Hepatocyte (in vitro differentiated cells): ENCODE data around the gene SLC6A3. TPM values are rescaled to one million over a fixed set of nuclear protein-coding genes. Genes with fewer than 3 reads are reported as not detected.
A peak's percentile ranks its signal among the peaks of the same experiment; 100 is the strongest.

Source experiments
- DNase-seq: peaks from one replicate; pipeline ENCODE4 v3.0.0-alpha.2; 2016; ENCODE audit warnings: low spot score
- H2AFZ ChIP-seq: fragments of 200-600 bp; sonication (generic); 2 replicates; pipeline ENCODE4 v1.6.0; 2016; ENCODE audit warnings: antibody characterized with exemption, mild to moderate bottlenecking
- H3K27ac ChIP-seq: fragments of 200-600 bp; sonication (generic); 2 replicates; pipeline ENCODE4 v1.5.1; 2016; ENCODE audit warnings: mild to moderate bottlenecking
- H3K27me3 ChIP-seq: fragments of 200-600 bp; sonication (generic); 2 replicates; pipeline ENCODE4 v1.6.1; 2016
- H3K36me3 ChIP-seq: fragments of 200-600 bp; sonication (generic); replicated peaks from 2 replicates; pipeline ENCODE4 v1.5.1; 2016; ENCODE audit warnings: low read depth; ENCODE audit not compliant: insufficient read depth
- H3K4me1 ChIP-seq: fragments of 200-600 bp; sonication (generic); 2 replicates; pipeline ENCODE4 v1.5.1; 2016; ENCODE audit warnings: mild to moderate bottlenecking, moderate library complexity; ENCODE audit not compliant: insufficient read depth
- H3K4me2 ChIP-seq: fragments of 200-600 bp; sonication (generic); 2 replicates; pipeline ENCODE4 v1.6.0; 2016
- H3K4me3 ChIP-seq: fragments of 200-600 bp; sonication (generic); 2 replicates; pipeline ENCODE4 v1.5.1; 2016; ENCODE audit warnings: mild to moderate bottlenecking
- H3K79me2 ChIP-seq: fragments of 200-600 bp; sonication (generic); 2 replicates; pipeline ENCODE4 v1.6.0; 2017; ENCODE audit warnings: mild to moderate bottlenecking
- H3K9me2 ChIP-seq: fragments of 200-600 bp; sonication (generic); replicated peaks from 2 replicates; pipeline ENCODE4 v1.6.0; 2017; ENCODE audit warnings: mild to moderate bottlenecking; ENCODE audit not compliant: insufficient read depth
- H3K9me3 ChIP-seq: fragments of 200-600 bp; sonication (generic); 2 replicates; pipeline ENCODE4 v1.5.1; 2016; ENCODE audit warnings: low read depth, mild to moderate bottlenecking
- H4K20me1 ChIP-seq: fragments of 200-600 bp; sonication (generic); 2 replicates; pipeline ENCODE4 v1.6.0; 2016; ENCODE audit warnings: mild to moderate bottlenecking; ENCODE audit not compliant: insufficient read depth, poor library complexity, severe bottlenecking
- EZH2 ChIP-seq: fragments of 200-600 bp; sonication (generic); IDR thresholded peaks from 2 replicates; pipeline ENCODE4 v1.6.1; 2016; ENCODE audit warnings: antibody characterized with exemption, mild to moderate bottlenecking, borderline replicate concordance
- EZH2phosphoT487 ChIP-seq: fragments of 200-600 bp; sonication (generic); IDR thresholded peaks from one replicate; pipeline ENCODE4 v1.6.1; 2018; ENCODE audit warnings: antibody characterized with exemption, mild to moderate bottlenecking, low read depth, moderate library complexity; ENCODE audit not compliant: unreplicated experiment, severe bottlenecking
- WGBS: methylation state at CpG from one replicate; pipeline ENCODE4 v1.1.6; 2016; ENCODE audit warnings: low lambda C conversion rate; ENCODE audit errors: missing lambda C conversion rate; 5-methylcytosine and 5-hydroxymethylcytosine counted together
- polyA plus RNA-seq: library from polyadenylated mRNA; unstranded; fragments of >200 nt; fragmentation: Nextera tagmentation; extraction: Ambion mirVana; gene quantifications from 2 replicates; pipeline ENCODE4 v1.2.1, GENCODE V29; 2016
- total RNA-seq: library from RNA; depleted of rRNA; stranded (reverse); fragments of >200 nt; gene quantifications from 2 replicates; pipeline ENCODE4 v1.2.3, GENCODE V29; 2014
- TF ChIP-seq, protein P1 (sequence below): fragments of 200-600 bp; sonication (generic); IDR thresholded peaks from 2 replicates; pipeline ENCODE4 v1.5.1; 2016; ENCODE audit warnings: antibody characterized with exemption, mild to moderate bottlenecking; ENCODE audit not compliant: poor library complexity

Gene SLC6A3
- total and polyA plus RNA-seq, 2 experiments from 2014 or later, result not detected

GRCh38 chr5:1411099-1411498 is 34.1 kb downstream of the SLC6A3 start:
- Histone ChIP-seq H3K27ac (no peak overlapping the region), H3K9me2 (no peaks in the 10 kb centered on the region), H3K4me1 (no peaks in the 10 kb centered on the region), H3K4me2 (no peak overlapping the region), H3K4me3 (no peak overlapping the region), H4K20me1 (no peaks in the 10 kb centered on the region), H3K79me2 (no peaks in the 10 kb centered on the region), H2AFZ (no peak overlapping the region), H3K36me3 (no peaks in the 10 kb centered on the region), H3K9me3 (no peaks in the 10 kb centered on the region), H3K27me3 (no peaks in the 10 kb centered on the region)
- 91% methylated on average over 22 of the region's 22 CpGs for WGBS
- TF ChIP-seq EZH2phosphoT487 (no peak), EZH2 (no peak)
- TF ChIP-seq, protein P1, sequence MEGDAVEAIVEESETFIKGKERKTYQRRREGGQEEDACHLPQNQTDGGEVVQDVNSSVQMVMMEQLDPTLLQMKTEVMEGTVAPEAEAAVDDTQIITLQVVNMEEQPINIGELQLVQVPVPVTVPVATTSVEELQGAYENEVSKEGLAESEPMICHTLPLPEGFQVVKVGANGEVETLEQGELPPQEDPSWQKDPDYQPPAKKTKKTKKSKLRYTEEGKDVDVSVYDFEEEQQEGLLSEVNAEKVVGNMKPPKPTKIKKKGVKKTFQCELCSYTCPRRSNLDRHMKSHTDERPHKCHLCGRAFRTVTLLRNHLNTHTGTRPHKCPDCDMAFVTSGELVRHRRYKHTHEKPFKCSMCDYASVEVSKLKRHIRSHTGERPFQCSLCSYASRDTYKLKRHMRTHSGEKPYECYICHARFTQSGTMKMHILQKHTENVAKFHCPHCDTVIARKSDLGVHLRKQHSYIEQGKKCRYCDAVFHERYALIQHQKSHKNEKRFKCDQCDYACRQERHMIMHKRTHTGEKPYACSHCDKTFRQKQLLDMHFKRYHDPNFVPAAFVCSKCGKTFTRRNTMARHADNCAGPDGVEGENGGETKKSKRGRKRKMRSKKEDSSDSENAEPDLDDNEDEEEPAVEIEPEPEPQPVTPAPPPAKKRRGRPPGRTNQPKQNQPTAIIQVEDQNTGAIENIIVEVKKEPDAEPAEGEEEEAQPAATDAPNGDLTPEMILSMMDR, result no peak
- DNase-seq, result no peak

DNA sequence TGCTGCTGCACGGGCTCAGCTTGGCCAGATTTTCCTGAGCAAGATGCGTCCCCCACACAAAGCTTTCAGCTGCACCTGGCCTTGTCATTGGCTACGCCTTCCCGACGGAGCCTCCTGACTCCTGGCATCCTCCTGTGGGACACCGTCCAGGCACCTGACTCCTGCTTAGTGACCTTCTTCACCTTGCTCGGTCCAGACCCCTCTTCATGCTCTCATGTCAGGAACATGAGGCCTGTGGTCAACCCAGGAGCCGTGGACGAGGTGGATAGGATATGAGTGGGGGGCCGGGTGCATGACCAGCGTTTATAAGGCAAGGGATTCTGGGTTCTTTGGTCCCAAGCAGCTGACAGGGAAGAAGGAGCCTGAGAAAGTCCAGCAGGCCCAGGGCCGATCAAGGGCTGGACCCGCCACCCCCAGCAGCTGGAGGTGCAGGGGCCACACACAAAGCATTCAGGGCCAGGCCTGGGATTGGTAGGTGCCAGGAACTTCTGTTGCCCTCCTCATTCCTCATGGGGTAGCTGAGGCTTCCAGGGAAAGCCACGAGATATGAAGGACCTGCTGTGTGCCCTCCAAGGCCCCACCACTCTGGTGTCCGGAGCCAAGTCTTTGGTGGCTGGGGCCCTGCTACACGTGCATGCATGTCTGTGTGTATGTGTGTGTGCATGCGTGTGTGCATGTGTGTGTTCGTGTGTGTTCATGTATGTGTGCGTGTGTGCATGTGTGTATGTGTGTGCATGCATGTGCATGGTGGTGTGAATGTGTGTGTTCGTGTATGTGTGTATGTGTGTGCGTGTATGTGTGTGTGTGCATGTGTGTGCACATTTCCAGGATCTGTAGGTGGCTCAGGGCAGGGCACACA is 34.9 kb downstream of the SLC6A3 start:
- Histone ChIP-seq H3K27ac (no peak overlapping the region), H3K27me3 (no peaks in the 10 kb centered on the region), H3K4me1 (no peaks in the 10 kb centered on the region), H3K9me2 (no peaks in the 10 kb centered on the region), H3K9me3 (no peaks in the 10 kb centered on the region), H3K36me3 (no peaks in the 10 kb centered on the region), H3K4me2 (no peak overlapping the region), H4K20me1 (no peaks in the 10 kb centered on the region), H2AFZ (no peak overlapping the region), H3K4me3 (no peak overlapping the region), H3K79me2 (no peaks in the 10 kb centered on the region)
- no peak for DNase-seq
- TF ChIP-seq, protein P1, result no peak
- TF ChIP-seq EZH2, result no peak
- no peak for TF ChIP-seq EZH2phosphoT487
- 86% methylated on average over 21 of the region's 21 CpGs for WGBS

DNA sequence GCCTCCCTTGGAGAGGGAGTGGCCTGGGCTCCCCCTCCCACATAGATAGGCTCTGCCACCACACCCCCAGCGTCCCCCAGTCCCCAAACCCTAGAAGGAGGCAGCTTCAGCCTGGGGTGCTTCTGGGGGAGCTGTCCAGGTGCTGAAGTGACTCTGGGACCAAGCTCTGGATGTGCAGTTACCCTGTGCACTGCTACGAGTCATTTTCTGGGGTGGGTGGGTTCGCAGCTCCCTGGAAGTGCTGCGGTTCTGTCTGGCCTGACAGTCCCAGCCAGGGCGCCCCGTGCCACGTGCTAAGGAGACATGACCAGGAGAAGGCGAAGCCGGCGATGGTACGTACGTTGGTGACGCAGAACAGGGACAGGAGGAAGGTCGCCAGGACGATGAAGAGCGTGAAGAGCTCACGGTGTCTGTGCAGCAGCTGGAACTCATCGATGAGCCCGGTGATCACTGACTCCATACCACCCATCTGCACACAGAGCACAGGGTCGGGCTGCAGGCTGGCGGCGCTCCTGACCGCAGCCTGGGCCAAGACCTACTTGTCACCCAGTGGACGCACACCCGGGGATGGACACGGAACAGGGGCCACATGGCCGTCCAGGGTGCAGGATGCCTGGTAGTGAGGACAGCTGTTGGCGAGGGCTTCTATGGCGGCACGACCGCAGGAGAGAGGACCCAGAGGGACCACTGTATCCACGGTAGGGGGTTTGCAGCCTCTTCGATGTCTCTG is 35.7 kb downstream of the SLC6A3 start:
- DNase-seq, result peak; percentile 51
- no peak overlapping the region for H3K27ac ChIP-seq
- H4K20me1 ChIP-seq, result no peaks in the 10 kb centered on the region
- no peaks in the 10 kb centered on the region for H3K4me1 ChIP-seq
- no peaks in the 10 kb centered on the region for H3K9me2 ChIP-seq
- H3K9me3 ChIP-seq, result no peaks in the 10 kb centered on the region
- no peaks in the 10 kb centered on the region for H3K79me2 ChIP-seq
- WGBS, result 83% methylated on average over 29 of the region's 33 CpGs
- H3K4me3 ChIP-seq, result no peak overlapping the region
- H3K27me3 ChIP-seq, result no peaks in the 10 kb centered on the region
- no peak overlapping the region for H2AFZ ChIP-seq
- no peaks in the 10 kb centered on the region for H3K36me3 ChIP-seq
- H3K4me2 ChIP-seq, result no peak overlapping the region
- TF ChIP-seq EZH2phosphoT487, result no peak
- TF ChIP-seq, protein P1, result no peak
- no peak for TF ChIP-seq EZH2
